GM12892 (cell line): ENCODE results near the gene HTR6.
"Not testable (repeated sequence)": the region's sequence is repeated elsewhere in the genome, so short reads cannot be mapped to it uniquely, and the experiment has no call there.

Experiments
- POLR2A ChIP-seq: IDR thresholded peaks from 2 replicates; pipeline ENCODE4 v1.6.1; 2011; ENCODE audit warnings: low read depth, low read length, control low read depth
- POLR2AphosphoS5 ChIP-seq: IDR thresholded peaks from 2 replicates; pipeline ENCODE4 v1.6.1; 2011; ENCODE audit warnings: low read depth, low read length, control low read depth
- TAF1 ChIP-seq: IDR thresholded peaks from 2 replicates; pipeline ENCODE4 v1.6.1; 2011; ENCODE audit warnings: low read depth, mild to moderate bottlenecking, control low read depth, low read length, borderline replicate concordance

DNA sequence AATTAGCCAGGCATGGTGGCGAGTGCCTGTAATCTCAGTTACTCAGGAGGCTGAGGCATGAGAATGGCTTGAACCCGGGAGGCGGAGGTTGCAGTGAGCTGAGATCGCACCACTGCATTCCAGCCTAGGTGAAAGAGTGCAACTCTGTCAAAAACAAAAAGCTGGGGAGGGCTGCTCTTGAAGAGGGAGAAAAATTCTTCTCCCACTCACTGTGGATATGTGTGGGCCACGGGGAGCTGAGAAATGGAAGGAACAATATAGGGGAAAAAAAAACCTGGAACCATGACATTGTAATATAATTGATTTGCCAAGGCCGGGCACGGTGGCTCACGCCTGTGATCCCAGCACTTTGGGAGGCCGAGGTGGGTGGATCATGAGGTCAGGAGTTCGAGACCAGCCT lies 27.9 kb upstream of the HTR6 start:
- not testable (repeated sequence) for TF ChIP-seq TAF1, POLR2A, POLR2AphosphoS5
